HG03103 (cell line): ENCODE results near the gene SSH2.
A peak's percentile ranks its signal among the peaks of the same experiment; 100 is the strongest.
"Not testable (repeated sequence)": the region's sequence is repeated elsewhere in the genome, so short reads cannot be mapped to it uniquely, and the experiment has no call there.

Experiments used
- ATAC-seq: cut with Tn5 transposase; IDR thresholded peaks from one replicate; pipeline ENCODE4 v1.9.1; 2021; ENCODE audit warnings: low read depth; ENCODE audit not compliant: unreplicated experiment

The SSH2 gene

GRCh38 chr17:29931231-29931932, 1.4 kb upstream of the SSH2 start:
- ATAC-seq = peak; percentile 60

GRCh38 chr17:29930409-29931010, 482 bp upstream of the SSH2 start:
- ATAC-seq = no peak

- ATAC-seq = no peak
Observed at GRCh38 chr17:29929006-29929532, 959 bp downstream of the SSH2 start.

- no peak for ATAC-seq
Observed at GRCh38 chr17:29927546-29927945, 2.5 kb downstream of the SSH2 start.

GRCh38 chr17:29924786-29925185, 5.2 kb downstream of the SSH2 start:
- no peak for ATAC-seq

- ATAC-seq = no peak
Observed at GRCh38 chr17:29918922-29919856, 10.8 kb downstream of the SSH2 start.

GRCh38 chr17:29918016-29918415, 12.0 kb downstream of the SSH2 start:
- ATAC-seq = no peak

- no peak for ATAC-seq
Observed at GRCh38 chr17:29914819-29915537, 15.1 kb downstream of the SSH2 start.

GRCh38 chr17:29911641-29912177, 18.3 kb downstream of the SSH2 start:
- ATAC-seq = no peak

- ATAC-seq = no peak
Observed at GRCh38 chr17:29909236-29910003, 20.6 kb downstream of the SSH2 start.

GRCh38 chr17:29906969-29907368, 23.1 kb downstream of the SSH2 start:
- no peak for ATAC-seq

GRCh38 chr17:29905879-29906167, 24.2 kb downstream of the SSH2 start:
- ATAC-seq = no peak

- no peak for ATAC-seq
Observed at GRCh38 chr17:29905086-29905878, 24.7 kb downstream of the SSH2 start.

GRCh38 chr17:29903471-29903870, 26.6 kb downstream of the SSH2 start:
- no peak for ATAC-seq

GRCh38 chr17:29897136-29897535, 32.9 kb downstream of the SSH2 start:
- ATAC-seq = not testable (repeated sequence)

- no peak for ATAC-seq
Observed at GRCh38 chr17:29892201-29892600, 37.8 kb downstream of the SSH2 start.

GRCh38 chr17:29891131-29891530, 38.9 kb downstream of the SSH2 start:
- ATAC-seq = no peak

- ATAC-seq = no peak
Observed at GRCh38 chr17:29885031-29885640, 44.9 kb downstream of the SSH2 start.
